Hepatic stellate cell (primary cell): ENCODE data around the gene TMEM91.

Experiments
- DNase-seq: peaks from one replicate; pipeline ENCODE4 v3.0.0; 2011; ENCODE audit warnings: low spot score

TMEM91 gene

DNA sequence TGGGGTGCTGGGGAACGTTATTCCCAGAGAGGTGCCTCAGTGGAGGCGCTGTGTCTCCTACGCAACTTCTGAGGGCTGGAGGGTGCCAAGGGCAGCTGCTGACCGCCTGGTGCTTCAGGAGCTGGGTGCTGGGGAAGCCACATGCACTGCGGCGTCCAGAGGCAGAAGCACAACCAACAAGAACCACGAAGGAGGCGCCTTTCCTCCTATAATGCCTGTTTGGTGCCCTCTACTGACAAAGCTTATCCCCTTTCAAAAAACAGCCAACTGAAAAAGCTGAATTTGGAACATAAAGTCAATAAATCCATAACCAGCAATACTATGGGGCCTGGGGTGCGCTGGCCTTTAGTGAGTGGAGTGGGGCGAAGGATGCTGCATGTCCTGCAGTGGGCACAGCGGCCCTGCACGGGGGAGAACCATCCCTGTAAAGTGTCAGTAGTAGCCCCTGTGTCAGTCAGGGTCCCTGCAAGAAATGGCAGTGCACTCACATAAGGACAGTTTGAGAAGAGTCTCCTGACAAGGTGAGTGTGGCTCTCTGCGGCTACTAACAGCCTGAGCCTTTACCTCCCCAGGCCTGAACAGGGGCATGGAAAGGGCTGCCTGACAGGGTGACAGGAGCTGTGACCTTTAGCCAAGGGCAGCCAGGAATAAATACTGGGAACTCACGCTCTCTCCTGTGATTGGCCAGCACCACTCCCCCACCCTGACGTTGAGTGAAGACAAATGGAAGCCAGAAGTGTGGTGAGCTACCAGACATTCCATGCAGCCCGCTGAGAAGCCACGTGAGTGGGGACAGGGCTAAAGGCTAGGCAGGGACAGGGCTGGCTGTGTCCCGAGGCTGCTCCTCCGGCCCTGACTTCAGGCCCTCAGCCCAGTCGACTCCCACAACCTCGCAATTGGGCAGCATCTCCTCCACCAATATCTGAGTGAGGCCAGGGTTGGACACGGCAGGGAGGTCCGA, 55.4 kb downstream of the TMEM91 start:
- DNase-seq, result peak; percentile 56

DNA sequence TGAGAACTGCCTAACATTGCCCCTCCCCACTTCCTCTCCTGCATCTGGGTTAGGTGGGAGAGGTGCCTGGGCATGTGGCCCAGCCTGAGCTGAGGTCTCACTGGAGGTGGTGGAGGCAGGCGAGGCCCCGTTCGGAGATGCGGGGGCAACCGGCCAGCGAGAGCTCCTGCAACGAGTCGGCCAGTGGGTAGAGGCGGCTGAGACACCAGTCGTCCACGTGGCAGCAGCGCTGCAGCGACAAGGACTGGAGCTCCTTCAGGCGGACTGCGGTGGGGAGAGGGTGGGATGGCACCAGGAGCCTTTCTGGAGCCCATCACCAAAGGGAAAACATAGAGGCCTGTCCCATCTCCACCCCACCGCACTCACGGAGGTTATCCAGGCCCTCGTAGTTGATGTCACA, 56.8 kb downstream of the TMEM91 start:
- DNase-seq, result no peak
